Measurements from ENCODE around the gene MRPL23. TPM values are rescaled to one million over a fixed set of nuclear protein-coding genes. Genes with fewer than 3 reads are reported as not detected.

The MRPL23 gene
- total and polyA plus RNA-seq, 9 of the 15 experiments (the other 6 are each of a cell fraction or from before 2014, with no cell fraction given): 0.44 to 109 (median 37.4) TPM

GRCh38 chr11:1936072-1936780 lies 10.9 kb upstream of the MRPL23 start:
- H3K27ac ChIP-seq (ENCODE audit: extremely low read depth, low read depth, low read length): no peak overlapping the region
- no peaks in the 10 kb centered on the region for H3K9me1 ChIP-seq (ENCODE audit: control insufficient read depth, insufficient read depth, low read length)
- H3K4me1 ChIP-seq (replicated peaks in 1 of 2; ENCODE audit: control insufficient read depth in 2 of 2, insufficient read depth in 2 of 2, low read length in 2 of 2): peaks cover 0 to 40% of the 10 kb centered on the region in 2 experiments; a peak in 2 of 5 replicates
- peaks cover 23 to 74% of the 10 kb centered on the region in 2 experiments; a peak in 4 of 5 replicates for H3K27me3 ChIP-seq (ENCODE audit: control insufficient read depth in 2 of 2, insufficient read depth in 2 of 2, low read length in 2 of 2)
- in situ Hi-C loops (cut with MboI): no loop called here
- H3K36me3 ChIP-seq (ENCODE audit: control insufficient read depth, insufficient read depth, low read length): no peaks in the 10 kb centered on the region
- H3K79me2 ChIP-seq (ENCODE audit: control insufficient read depth, insufficient read depth, low read length): no peaks in the 10 kb centered on the region
- H4K20me1 ChIP-seq (replicated peaks; ENCODE audit: control insufficient read depth, insufficient read depth, low read length): 0 out of 2 replicates have a peak, but pooled peaks cover 5% of the 10 kb centered on the region
- ChIA-PET POLR2A (interaction anchor here (0.9 to 1.0 kb wide), 2 partner anchors 9 to 27 kb away, joined by 3 read pairs; no protein-coding TSS in a partner anchor), CTCF (ENCODE audit: low intra/inter-chr PET ratio) (no interaction called here)
- no peaks in the 10 kb centered on the region for H3K9me3 ChIP-seq (replicated peaks; ENCODE audit: control insufficient read depth, insufficient read depth, low read depth, low read length)
- H3K4me2 ChIP-seq (ENCODE audit: insufficient read depth, low read length): no peak overlapping the region
- H3K4me3 ChIP-seq: no peak overlapping the region
- TF ChIP-seq EP300 (IDR thresholded peaks at IDR 0.05; ENCODE audit: low read length) (no peak), PKNOX1 (IDR thresholded peaks at IDR 0.05) (no peak), ZNF75A (CRISPR knock-in tag; IDR thresholded peaks at IDR 0.05) (no peak), ELK1 (CRISPR knock-in tag; IDR thresholded peaks at IDR 0.05) (no peak), RREB1 (CRISPR knock-in tag; IDR thresholded peaks at IDR 0.05) (no peak), ARID2 (IDR thresholded peaks at IDR 0.05) (no peak), DIDO1 (tag; IDR thresholded peaks at IDR 0.05; ENCODE audit: low read depth) (no peak), PML (IDR thresholded peaks at IDR 0.05; ENCODE audit: low read length) (no peak), PATZ1 (CRISPR knock-in tag; IDR thresholded peaks at IDR 0.05; ENCODE audit: borderline replicate concordance) (no peak), ZBTB7A (IDR thresholded peaks at IDR 0.05; ENCODE audit: borderline replicate concordance, control insufficient read depth, low read depth, low read length) (no peak), PTTG1 (tag; IDR thresholded peaks at IDR 0.05; ENCODE audit: low read depth) (no peak)
- no peak overlapping the region for H3K9ac ChIP-seq (ENCODE audit: insufficient read depth in 1 of 2, low read depth in 2 of 2, low read length in 2 of 2)
- DNase-seq (ENCODE audit: extremely low read depth in 1 of 4, low spot score in 3 of 4) (no peak), FAIRE-seq (no peak), ATAC-seq (no peak)
- intact Hi-C loops (cut with micrococcal nuclease): no loop called here
- 3% methylated on average over 26 of the region's 34 CpGs for WGBS (ENCODE audit: insufficient coverage, low coverage, missing lambda C conversion rate)
- BruUV-seq (replicated peaks): no TSS peak
- H2AFZ ChIP-seq (ENCODE audit: low read depth, low read length): no peak overlapping the region

Data from K562 (cell line).